ENCODE measurements around the gene DAAM2. TPM values are rescaled to one million over a fixed set of nuclear protein-coding genes. Genes with fewer than 3 reads are reported as not detected.
A peak's percentile ranks its signal among the peaks of the same experiment; 100 is the strongest.

Gene DAAM2
- total RNA-seq, 1 experiment from 2014 or later, result 109 TPM

DNA sequence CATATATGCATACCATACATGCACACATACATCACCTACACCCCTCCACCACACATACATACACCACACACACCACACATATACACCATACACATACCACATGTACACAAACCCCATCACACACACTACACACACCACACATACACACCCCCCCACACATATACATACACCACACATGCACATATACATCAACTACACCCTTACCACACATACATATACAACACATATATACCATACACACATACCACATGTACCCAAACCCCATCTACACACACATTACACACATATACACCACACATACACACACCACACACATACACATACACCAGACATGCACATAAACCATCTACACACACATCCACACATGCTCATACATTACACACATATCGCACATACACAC, 52.7 kb downstream of the DAAM2 start:
- DNase-seq (ENCODE audit: low read depth), result no peak

DNA sequence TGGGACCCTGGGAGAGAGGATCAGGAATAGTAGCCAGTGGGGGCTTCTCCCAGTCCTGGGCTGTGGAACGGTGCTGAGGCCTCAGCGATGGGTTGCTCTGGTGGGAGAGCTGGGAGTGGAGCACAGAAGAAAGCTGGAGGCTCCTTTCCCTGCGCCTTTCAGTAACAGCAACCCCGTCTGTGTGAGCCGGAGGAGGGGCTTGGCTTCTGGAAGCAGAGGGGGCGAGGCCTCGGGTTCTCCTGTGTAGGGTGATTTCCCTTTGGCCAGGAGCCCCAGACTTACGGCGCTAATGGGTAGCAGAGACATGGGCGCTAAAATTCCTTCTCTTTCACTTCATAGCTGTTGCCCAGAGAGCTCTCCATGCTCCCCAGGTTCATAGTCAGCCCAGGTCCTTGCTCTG, 55.0 kb downstream of the DAAM2 start:
- no peak for DNase-seq (ENCODE audit: low read depth)

DNA sequence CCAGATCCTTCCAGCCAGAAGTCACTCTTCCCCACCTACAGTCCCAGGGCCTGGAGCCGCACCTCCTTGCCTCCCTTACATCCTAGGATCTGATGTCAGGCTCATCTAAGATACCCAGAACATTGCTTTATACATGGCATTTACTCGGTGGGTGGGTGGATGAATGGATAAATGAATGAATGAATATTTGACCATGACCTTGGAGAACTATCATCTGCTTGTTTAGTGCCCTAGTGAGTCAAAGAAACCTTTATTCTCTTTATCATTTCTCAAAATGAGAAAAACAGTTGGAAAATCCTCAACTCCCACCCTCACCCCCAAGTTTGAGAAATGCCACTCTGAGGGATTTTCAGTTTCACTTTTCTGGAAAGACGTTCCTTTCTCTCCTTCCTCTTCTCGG, 56.0 kb downstream of the DAAM2 start:
- DNase-seq (ENCODE audit: low read depth), result no peak

DNA sequence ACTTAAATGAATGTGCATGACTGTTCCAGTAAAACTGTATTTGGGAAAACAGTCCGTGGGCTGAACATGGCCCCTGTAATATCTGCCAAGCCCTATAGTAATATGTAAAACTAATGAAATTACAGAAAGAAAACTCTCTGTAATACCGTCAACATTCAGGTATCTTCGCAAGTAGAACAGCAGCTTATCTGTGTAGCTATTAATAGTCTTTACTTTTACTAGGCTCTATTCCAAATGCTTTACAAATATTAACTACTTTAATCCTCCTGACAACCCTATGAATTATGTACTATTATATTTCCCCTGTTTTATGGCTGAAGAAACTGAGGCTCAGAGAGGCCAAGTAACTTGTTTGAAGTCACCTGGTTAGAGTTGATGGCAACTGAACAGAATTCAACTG, 57.1 kb downstream of the DAAM2 start:
- DNase-seq (ENCODE audit: low read depth), result no peak

DNA sequence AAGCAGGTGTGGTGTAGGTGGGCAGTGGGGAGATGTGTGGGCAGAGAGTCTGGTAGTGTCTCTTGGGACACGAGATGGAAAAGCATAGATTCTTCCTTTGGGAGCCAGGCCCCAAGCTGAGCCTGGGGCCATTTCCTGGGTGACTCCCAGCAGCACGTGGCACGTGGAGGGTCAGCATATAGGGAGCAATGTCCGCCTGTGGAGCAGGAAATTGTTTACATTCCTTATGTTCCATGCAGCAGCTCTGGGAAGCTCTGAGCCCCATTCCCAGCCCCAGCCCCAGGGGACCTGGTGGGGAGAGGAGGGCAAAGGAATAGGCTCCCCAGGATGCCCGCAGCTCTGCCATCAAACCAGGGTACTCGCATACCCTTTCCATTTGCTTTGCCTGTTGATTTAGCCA, 57.6 kb downstream of the DAAM2 start:
- no peak for DNase-seq (ENCODE audit: low read depth)

DNA sequence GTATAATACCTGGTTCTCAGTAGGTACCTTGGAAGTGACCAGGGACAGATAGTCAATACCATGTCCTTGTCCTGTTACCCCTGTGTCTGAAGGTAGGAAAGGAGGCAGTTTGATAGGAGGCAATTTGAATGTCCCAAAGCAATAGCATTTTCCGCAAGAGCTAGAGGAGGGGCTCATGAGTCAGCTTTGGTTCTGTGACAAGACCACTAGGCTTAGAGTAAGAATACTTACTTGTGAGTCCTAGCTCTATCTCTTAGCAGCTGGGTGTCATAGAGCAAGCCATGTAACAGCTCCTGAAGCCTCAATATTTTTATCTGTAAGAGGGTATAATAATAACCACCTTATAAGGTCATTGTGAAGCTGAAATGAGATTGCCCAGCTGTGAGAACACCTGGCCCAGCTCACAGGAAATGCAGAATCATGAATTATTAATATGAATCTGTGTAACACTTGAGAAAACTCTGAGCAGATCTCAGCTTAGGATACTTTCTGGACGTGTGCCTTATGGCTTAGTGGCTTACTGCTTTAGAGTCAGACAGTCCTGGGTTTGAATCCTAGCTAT, 58.6 kb downstream of the DAAM2 start:
- no peak for DNase-seq (ENCODE audit: low read depth)

DNA sequence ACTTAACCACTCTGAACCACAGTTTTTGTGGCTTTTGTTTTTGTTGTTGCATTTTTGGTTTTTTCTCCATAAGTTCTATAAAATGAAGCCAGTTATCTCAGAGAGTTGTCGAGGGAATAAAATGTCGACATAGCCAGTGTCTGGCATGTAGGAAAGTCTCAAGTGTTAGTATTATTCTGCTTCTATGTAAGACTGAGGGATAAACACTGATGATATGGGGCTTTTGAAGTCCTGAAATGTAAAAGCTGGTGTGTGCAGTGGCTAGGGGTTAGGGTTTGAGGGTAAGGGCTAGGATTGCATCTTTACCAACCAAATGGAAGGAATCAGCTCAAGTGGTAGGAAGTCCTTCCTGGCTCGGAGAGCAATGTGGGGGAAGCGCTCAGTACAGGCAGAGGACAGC, 59.2 kb downstream of the DAAM2 start:
- no peak for DNase-seq (ENCODE audit: low read depth)

DNA sequence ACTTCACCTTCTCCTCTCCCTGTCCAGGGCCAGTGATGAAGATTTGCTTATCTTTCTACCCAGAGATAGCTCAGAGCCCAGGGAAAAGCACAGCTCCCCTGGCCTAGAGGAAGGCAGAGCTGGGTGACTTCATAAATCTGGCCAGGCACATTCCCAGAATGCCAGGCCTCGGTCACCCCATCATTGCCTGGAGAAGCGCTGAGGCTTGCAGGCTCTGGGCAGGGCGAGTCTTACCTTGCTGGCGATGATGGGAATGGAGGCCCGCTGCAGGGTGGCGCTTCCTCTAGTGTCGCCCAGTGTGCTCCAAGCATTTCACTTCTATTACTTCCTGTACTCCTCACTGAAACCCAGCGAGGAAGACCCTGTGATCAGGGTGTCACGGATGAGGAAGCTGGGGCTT, 60.1 kb downstream of the DAAM2 start:
- no peak for DNase-seq (ENCODE audit: low read depth)

DNA sequence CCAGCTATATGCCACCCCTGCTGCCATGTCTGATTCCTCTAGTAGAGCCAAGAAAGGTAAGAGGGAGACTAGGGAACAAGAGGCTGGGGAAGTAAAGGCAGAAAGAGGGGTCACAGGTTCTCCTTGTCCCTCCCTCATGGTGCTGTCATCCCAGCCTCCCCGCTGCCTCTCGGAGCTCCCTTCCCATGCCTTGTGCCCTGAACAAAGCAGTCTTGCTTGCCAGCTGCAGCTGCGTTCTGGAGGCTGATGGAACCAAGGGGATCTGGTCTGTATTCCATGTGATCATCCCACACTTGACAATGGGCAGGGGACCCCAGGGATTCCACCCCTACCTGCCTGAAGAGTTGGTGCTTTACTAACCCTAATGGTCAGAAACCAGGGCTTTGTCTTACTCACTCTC, 61.4 kb downstream of the DAAM2 start:
- DNase-seq (ENCODE audit: low read depth), result no peak

DNA sequence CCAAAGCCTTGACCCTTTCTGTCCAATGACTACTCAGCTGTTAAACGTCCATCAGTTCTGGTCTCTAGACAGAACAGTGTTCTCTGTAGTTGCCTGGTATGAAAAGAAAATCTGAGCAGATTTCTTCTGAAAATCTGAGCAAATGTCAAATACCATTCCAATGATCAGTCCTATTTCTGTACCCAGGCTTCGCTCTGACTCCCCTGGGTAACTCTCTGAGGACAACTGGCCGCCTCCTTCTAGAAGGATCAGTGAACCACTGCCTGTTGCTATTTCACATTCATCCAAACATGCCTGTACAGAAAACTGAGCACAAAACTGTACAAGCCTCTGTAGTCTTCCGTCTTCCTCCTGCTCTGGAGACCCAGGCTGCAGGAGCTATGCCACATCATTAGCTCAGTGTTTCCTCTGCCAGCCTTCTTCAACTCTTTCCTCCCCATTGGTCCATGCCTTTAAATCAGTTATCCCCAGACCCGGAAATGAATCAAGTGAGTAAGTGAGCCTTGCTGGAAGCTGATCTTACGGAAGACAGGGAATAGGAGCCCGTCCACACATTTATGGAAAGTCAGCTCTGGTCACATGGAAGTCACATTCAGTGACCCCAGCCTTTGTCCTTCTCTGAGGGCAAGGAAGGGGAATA, 63.3 kb downstream of the DAAM2 start:
- peak; percentile 83 for DNase-seq (ENCODE audit: low read depth)

DNA sequence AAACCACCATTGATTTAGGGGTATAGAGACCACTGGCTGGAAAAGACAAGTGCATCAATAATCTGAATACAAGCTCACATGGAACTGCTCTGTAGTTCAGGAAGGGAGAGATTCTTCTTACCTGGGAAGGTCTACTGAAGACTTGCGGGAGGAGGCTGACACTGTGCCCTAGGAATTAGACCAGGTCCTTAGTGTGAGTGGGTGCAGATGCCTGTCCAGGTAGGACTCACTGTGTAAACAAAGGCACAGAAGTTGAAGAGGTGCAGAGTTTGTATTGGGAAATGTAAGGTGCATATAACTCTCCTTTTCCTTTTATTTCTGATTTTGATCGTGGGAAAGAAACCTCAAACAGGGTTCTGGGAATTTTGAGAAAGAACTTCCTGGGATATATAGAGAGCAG, 66.8 kb downstream of the DAAM2 start:
- DNase-seq (ENCODE audit: low read depth), result no peak

DNA sequence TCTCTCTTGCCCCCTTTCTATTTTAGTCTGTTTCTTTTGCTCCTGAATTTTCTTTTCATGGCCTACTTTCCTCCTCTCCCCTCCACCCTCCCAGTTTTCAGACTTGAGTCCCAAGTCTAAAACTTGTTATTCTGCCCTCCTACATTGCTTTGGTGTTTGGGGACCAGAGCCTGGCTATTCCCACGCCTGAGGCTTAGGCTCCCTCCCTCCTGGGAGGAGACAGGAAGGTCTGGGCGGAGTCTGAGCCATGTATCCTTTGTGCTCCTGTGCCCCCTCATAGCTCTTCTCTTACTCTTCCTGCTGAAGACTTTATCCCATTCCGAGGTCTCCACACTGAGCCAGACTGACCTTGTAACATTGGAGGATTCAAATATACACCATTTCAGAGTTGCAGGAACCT, 69.5 kb downstream of the DAAM2 start:
- DNase-seq (ENCODE audit: low read depth), result no peak

DNA sequence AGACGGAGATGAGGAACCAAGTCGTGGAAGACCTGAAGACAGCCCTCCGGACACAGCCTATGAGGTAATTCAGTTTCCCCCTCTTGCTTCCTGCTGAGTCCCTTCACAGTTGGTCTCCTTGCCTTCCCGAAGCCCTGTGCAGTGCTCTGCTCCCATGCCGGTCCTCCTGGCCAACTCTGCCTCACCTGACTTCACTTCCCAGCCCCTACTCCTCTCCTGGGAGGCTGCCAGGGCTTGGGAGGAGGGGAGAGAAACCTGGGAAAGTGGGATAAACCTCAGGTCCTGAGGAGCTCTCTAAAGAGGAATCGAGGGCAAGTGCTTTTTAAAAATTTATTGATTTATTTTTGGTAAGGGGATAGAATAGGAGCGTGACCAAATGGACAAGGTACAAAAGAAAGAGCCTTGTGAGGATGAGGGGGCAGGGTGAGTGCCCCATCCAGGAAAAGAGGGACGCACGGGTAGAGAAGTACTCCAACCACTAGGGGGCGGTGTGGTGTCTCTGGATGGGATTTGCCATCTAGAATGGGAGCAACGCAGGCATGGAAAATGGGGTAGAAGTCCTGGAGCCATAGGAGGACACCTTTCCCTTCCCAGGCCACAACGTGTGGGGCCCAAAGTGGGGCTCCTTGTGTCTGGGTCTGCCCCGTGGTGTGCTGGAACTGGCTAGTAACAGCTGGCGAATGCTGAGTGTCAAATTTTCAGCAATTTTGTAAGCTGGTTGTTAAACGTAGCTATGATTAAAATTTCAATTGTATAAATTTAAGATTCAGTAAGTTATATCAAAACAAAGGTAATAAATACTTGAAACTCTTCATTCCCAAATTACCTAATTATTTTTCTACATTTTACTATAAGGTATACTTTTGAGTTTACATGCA, 73.1 kb downstream of the DAAM2 start:
- DNase-seq (ENCODE audit: low read depth), result peak; percentile 75

DNA sequence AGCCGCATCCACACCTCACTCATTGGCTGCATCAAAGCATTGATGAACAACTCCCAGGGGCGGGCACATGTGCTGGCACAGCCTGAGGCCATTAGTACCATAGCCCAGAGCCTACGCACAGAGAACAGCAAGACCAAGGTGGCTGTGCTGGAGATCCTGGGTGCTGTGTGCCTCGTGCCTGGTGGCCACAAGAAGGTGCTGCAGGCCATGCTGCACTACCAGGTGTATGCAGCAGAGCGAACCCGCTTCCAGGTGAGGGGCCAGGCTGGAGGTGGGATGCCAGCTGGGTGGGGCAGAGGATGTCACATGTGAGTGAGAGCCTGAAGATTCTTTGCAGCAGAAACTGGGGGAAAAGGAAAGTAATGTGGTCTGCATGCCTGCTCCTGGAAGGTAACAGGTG, 75.4 kb downstream of the DAAM2 start:
- no peak for DNase-seq (ENCODE audit: low read depth)

DNA sequence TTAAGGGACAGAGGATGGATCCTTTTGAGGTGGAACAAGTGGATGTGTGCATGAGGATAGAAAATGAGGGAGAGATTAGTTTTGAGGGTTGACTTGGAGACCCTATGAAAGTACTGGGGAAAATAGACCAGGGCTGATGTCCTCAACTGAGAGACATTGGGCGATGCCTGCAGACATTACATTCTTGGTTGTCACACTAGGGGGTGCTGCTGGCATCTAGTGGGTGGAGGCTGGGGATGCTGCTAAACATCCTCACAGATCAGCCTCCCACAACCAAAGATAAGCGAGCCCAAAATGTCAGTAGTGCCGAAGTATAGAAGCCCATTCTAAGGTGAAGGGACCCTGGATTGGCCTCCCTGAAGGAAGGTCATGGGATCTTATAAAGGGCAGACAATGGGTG, 78.8 kb downstream of the DAAM2 start:
- no peak for DNase-seq (ENCODE audit: low read depth)

DNA sequence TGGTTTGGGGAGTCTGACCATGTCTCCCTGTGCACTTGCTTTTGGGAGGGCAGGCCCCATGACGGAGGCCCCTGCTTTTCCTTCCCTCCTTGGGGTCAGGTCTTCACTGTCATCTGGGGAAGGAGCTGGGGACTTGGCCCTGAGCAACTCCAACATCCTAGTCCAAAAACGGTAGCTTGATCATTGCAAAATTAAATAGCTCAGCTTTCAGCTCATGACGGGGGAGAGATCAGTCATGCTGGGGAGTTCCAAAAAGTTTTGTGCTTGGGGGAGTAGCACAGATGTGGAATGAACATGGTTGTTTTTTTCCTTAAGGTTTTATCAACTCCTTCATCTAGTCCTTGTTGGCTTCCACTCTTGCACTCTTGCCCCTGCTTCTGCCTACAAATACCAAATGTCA, 81.3 kb downstream of the DAAM2 start:
- DNase-seq (ENCODE audit: low read depth), result no peak

DNA sequence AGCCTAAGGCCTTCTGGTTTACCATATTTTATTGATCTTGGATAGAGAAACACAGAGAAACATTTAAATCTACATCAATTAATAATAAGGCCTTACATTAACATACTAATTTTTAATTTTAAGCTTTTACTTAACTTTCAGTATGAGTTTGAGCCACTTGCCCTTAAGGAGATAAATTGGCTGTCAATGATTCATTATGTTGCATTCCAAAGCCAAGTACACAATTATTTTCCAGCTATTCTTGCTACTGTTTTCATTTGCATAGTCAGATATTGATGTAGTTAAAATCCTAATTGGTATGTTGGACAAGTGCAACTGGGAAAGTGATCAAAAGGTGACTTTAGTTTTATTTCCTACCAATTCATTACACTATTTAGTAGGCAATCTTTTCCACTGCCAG, 83.9 kb downstream of the DAAM2 start:
- DNase-seq (ENCODE audit: low read depth), result no peak

DNA sequence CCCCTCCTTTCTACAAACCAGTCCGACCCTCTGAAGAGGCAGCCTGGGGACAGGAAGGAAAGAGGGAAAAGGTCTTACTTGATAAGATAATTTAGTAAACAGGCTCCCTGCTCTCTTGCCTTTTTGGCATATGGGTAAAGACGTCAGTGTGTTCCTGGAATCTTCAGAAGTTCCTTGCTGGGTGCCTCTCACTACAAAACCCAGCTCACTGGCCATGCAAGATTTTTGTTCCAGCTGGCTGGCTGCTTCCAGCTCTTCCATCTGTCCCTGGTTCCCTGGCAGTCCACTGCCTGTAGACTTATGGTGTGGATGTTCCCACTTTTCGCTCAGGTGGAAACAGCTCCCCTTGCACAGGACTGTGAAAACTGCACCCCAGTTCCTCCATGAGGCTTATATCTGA, 84.7 kb downstream of the DAAM2 start:
- no peak for DNase-seq (ENCODE audit: low read depth)

DNA sequence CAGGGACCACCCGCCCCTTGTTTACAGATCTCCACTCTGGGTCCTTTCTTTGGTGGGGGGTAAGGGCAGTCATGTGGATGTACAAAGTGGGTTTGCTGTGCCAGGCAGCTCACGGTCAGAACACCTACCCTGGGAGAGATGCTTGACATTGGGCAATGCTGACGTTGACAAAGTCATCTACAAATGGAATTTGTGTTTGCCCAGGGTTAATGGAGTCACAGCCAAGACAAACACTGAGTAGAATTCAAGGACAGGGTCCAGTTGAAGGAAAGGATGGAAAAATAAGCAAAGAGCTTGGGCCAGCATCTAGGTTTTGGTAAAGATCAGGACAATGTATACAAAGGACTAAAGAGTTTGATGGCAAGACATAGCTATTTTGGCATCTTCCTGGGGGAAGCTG, 87.4 kb downstream of the DAAM2 start:
- DNase-seq (ENCODE audit: low read depth), result no peak

DNA sequence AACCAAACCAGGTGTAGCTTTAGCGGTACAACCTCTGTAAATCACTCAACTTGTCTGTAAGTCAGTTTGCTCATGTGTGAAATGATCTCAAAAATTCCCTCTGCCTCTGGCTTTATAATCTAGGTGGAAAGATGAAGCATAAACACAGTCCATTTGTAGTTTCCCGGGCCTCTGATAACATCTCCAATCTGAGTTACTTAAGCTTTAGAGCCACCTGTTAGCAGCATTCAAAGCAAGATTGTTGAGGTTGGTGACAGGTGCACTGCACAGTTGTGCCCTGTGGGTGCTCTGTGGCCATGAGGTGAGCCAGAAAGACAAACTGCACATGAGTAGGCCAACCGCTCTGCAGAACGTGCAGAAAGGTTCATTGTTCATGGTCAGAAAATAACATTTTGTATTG, 88.4 kb downstream of the DAAM2 start:
- DNase-seq (ENCODE audit: low read depth), result peak; percentile 90

DNA sequence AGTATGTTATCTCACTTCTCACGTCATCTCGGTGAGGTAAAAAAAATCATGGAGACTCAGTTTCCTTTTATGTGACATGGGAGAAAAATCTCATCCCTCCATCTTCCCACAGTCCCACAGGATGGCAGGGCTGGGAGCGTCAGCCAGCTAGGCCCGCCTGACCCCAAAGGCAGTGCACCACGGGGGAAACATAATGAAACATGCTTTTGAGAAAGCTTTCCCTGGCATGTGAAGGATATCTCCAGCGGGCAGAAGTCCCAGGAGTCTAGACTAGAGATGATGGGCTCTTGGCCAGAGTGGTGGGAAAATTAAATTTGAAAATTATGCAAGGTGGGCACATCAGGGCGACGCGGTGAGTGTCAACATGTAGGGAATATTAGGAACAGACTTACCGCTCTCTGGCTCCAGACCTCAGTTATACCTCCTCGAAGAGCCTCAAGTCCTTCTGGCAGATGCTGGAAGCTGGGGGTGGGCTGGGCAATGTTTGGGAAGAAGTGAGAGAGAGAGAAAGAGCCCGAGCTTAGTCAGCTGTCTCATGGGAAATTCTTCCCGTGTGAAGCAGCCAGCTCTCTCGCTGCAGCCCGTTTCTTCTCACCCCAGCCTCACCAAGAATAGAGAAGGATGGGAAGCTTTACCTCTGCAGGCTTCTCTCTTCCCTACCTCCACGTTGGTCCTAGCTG, 89.8 kb downstream of the DAAM2 start:
- DNase-seq (ENCODE audit: low read depth), result peak; percentile 93

DNA sequence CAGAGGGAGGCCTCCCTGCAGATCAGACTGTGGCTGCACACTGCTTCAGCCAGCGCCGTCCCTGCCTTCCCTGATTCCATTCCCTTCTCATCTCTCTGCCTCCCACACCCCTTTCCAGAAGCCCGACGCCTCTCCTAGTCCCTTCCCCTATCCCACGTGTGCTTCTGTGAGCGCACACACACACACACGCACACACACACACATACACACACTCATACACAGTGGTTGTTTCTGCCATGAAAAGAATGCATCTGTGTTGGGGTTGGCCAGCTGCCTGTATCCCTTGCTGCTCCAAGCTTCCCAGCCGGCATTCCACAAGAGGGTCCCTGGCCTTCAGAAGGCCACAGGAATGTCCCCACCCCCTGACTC, 90.3 kb downstream of the DAAM2 start:
- peak; percentile 98 for DNase-seq (ENCODE audit: low read depth)

DNA sequence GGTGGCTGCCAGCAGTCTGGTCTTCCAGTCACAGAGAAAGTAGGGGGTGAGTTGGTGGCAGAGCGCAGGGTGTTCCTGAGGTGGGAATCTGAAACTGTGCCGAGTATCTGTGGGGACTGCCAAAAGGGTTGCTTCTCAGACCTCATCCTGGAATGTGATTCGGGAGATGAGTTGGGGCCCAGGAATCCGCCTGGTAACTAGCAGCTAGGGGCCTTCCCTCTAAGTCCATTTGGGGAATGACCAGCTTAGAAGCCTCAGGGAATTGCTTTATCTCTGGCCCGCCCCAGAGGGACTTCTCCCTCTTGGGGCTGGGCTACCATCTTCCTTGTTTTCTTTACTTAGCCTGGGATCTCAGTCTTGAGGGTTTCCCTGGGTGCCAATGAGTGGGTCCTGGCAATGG, 92.5 kb downstream of the DAAM2 start:
- DNase-seq (ENCODE audit: low read depth), result peak; percentile 89

Measured in LHCN-M2 (cell line).